Pancreas (tissue), 10 donors: Measurements from ENCODE around the gene C2. TPM values are rescaled to one million over a fixed set of nuclear protein-coding genes. Genes with fewer than 3 reads are reported as not detected.
"Not testable (repeated sequence)": the region's sequence is repeated elsewhere in the genome, so short reads cannot be mapped to it uniquely, and the experiment has no call there.

Experiments
- ATAC-seq, 4 donors: fragments of 200-7000 bp; cut with Tn5 transposase; one replicate each; pipeline versions ENCODE4 v1.8.0 to v1.9.1; 2020; ENCODE audit warnings: mild to moderate bottlenecking in 4 of 4, moderate library complexity in 4 of 4
- DNase-seq, 6 donors: peaks; one replicate each; pipeline ENCODE4 v3.0.0-alpha.2; 2020
- FAIRE-seq: peaks from 2 replicates; lab custom pipeline; 2012; peaks lifted over from hg19 to GRCh38; lab: Jason Lieb, UNC
- H3K27ac ChIP-seq, 4 donors: fragments of 200-600 bp; sonication (generic); 1 replicate in 3 of 4; 2 replicates in 1 of 4; pipeline versions ENCODE4 v1.5.0 to v1.8.0; 2020
- H3K27me3 ChIP-seq, 4 donors: fragments of 200-600 bp; one replicate each; pipeline ENCODE4 v1.8.0; 2021
- H3K36me3 ChIP-seq, 3 donors: fragments of 200-600 bp; sonication (generic) in 1 of 3; one replicate each; pipeline versions ENCODE4 v1.5.0 to v1.8.0; 2020 to 2021
- H3K4me1 ChIP-seq, 3 donors: fragments of 200-600 bp; one replicate each; pipeline ENCODE4 v1.8.0; 2021
- H3K4me3 ChIP-seq, 4 donors: fragments of 200-600 bp; sonication (generic) in 2 of 4; one replicate each; pipeline versions ENCODE4 v1.5.0 to v1.8.0; 2020 to 2021
- H3K9me3 ChIP-seq, 4 donors: fragments of 200-600 bp; one replicate each; pipeline ENCODE4 v1.8.0; 2021
- CTCF ChIP-seq, 4 donors: fragments of 200-600 bp; sonication (generic) in 3 of 4; IDR thresholded peaks; one replicate each; pipeline versions ENCODE4 v1.5.0 to v1.8.0; 2021; ENCODE audit warnings: antibody characterized with exemption in 4 of 4
- WGBS, 2 donors: extraction: QIAGEN DNeasy Blood & Tissue Kit; methylation state at CpG; one replicate each; pipeline ENCODE4 v1.1.7; 2013; 5-methylcytosine and 5-hydroxymethylcytosine counted together
- intact Hi-C, 3 donors: fragments of 100-400 bp; cut with DNase I; formaldehyde crosslinking; loops; one replicate each; pipeline versions ENCODE4 v1.11.1 to v1.14.2; 2022
- microRNA-seq, 2 donors: library from miRNA; unstranded; fragments of <30 nt; microRNA quantifications; one replicate each; pipeline versions ENCODE4 to v1.1.0, GENCODE V29; 2019 to 2020
- polyA plus RNA-seq, 2 donors: library from polyadenylated mRNA; stranded (reverse); fragments of 200-250 nt; gene quantifications; one replicate each; pipeline ENCODE4 v1.2.3, GENCODE V29; 2013
- total RNA-seq, 6 donors: library from RNA; stranded (reverse); fragmentation: NEBNext Ultra II Directional in 4 of 6; extraction: Animal tissue kit (Norgen Biotek cat#: 25700) in 4 of 6; gene quantifications; one replicate each; pipeline versions ENCODE4 v1.2.1 to v1.2.4, GENCODE V29; 2021 to 2023
- donor health status: healthy with polysubstance abuse.
- donor health status: DM: no; HTN: no; CAD: no; lungs with moderate emphysema.
- donor health status: DM: no; HTN: no; CAD: no.
- donor health status: control.
- donor health status: control.
- donor health status: Bipolar disorder and iron deficiency.
- donor health status: DM: yes; HTN: yes; CAD: no.
- donor health status: DM: no; HTN: no; CAD: no.
- donor health status: DM: no; HTN: no; CAD: no.
- donor health status: DM: yes; HTN: yes; CAD: no.

The C2 gene
- total and polyA plus RNA-seq, 8 donors, result 0.63 to 14.0 (median 2.2) TPM

GRCh38 chr6:31979238-31979898, 51.9 kb downstream of the C2 start:
- peak in 2 of 6 donors; percentile 7 to 14 for DNase-seq

GRCh38 chr6:31980195-31980876, 52.8 kb downstream of the C2 start:
- H3K4me3 ChIP-seq, ATAC-seq, intact Hi-C loops, H3K4me1 ChIP-seq, H3K27me3 ChIP-seq, H3K27ac ChIP-seq, FAIRE-seq, H3K9me3 ChIP-seq, H3K36me3 ChIP-seq: not testable (repeated sequence)
- WGBS, 2 donors, result 93 to 94% methylated on average over 13 of the region's 13 CpGs
- DNase-seq, result peak in 3 of 6 donors; percentile 7 to 21 (median 9)

More at GRCh38 chr6:31979238-31979898, 51.9 kb downstream of the C2 start:
- no peak overlapping the region for H3K27ac ChIP-seq
- intact Hi-C loops, result no loop called here
- no peak overlapping the region for H3K4me3 ChIP-seq
- TF ChIP-seq CTCF (IDR thresholded peaks at IDR 0.05), result no peak
- peaks cover 0 to 6% (median 0%) of the 10 kb centered on the region in 3 donors for H3K36me3 ChIP-seq
- no peaks in the 10 kb centered on the region for H3K4me1 ChIP-seq
- WGBS, 2 donors, result 90 to 97% methylated on average over 3 of the region's 3 CpGs
- no peaks in the 10 kb centered on the region for H3K9me3 ChIP-seq
- FAIRE-seq (no peak), ATAC-seq (no peak)
- H3K27me3 ChIP-seq, result no peaks in the 10 kb centered on the region

- DNase-seq, intact Hi-C loops, H3K9me3 ChIP-seq, H3K4me1 ChIP-seq, H3K27me3 ChIP-seq, H3K4me3 ChIP-seq, H3K36me3 ChIP-seq, H3K27ac ChIP-seq, FAIRE-seq: not testable (repeated sequence)
- ATAC-seq, result peak in 1 of 4 donors; percentile 7
- WGBS, 2 donors, result no CpG with 5 or more reads among the region's 5 CpGs
Measured at GRCh38 chr6:31980998-31981397, 53.5 kb downstream of the C2 start.

GRCh38 chr6:31981744-31982143, 54.2 kb downstream of the C2 start, which contains the start of gene C4A:
Gene C4A, plus strand, starts transcription at chr6:31982057. Its CDS starts 51 bp downstream, at chr6:31982108.
- FAIRE-seq, intact Hi-C loops, H3K36me3 ChIP-seq, H3K4me1 ChIP-seq, H3K27me3 ChIP-seq, H3K9me3 ChIP-seq, H3K27ac ChIP-seq, H3K4me3 ChIP-seq, DNase-seq: not testable (repeated sequence)
- no CpG with 5 or more reads among the region's 7 CpGs for WGBS, 2 donors
- peak in 3 of 4 donors; percentile 84 to 96 (median 92) for ATAC-seq

GRCh38 chr6:31989363-31989762, 61.8 kb downstream of the C2 start:
- H3K4me1 ChIP-seq, intact Hi-C loops, H3K27ac ChIP-seq, H3K9me3 ChIP-seq, H3K36me3 ChIP-seq, FAIRE-seq, H3K4me3 ChIP-seq, H3K27me3 ChIP-seq, DNase-seq: not testable (repeated sequence)
- peak in 1 of 4 donors; percentile 48 for ATAC-seq
- WGBS, 2 donors, result no CpG with 5 or more reads among the region's 10 CpGs

GRCh38 chr6:31994421-31994820, 66.9 kb downstream of the C2 start:
- DNase-seq, result peak in 1 of 6 donors; percentile 25
- H3K9me3 ChIP-seq, H3K36me3 ChIP-seq, H3K27me3 ChIP-seq, intact Hi-C loops, FAIRE-seq, H3K4me1 ChIP-seq, H3K4me3 ChIP-seq, ATAC-seq, H3K27ac ChIP-seq: not testable (repeated sequence)
- WGBS, 2 donors, result 95 to 99% methylated on average over 8 to 10 of the region's 14 CpGs

Small RNAs within 50 kb of the gene (microRNA-seq; reads per million reads assigned to microRNA genes)
- 0 reads per million in 2 donors for gene MIR1236

Other genes starting within 250 kb of the C2 start
Only the 30 nearest of the 34 such genes appear.
- gene ABHD16A, start 224.4 kb upstream of the C2 start, total RNA-seq, result 10 to 100 TPM; 14.9 to 34.2 (median 19.7) TPM
- 10 to 100 TPM; 31.9 to 61.5 TPM for gene ABHD16A, start 224.4 kb upstream of the C2 start, polyA plus RNA-seq
- gene LY6G6F, start 220.9 kb upstream of the C2 start, total RNA-seq, result not detected
- gene LY6G6F, start 220.9 kb upstream of the C2 start, polyA plus RNA-seq, result not detected
- not detected for gene LY6G6D, start 212.4 kb upstream of the C2 start, total RNA-seq
- not detected for gene LY6G6D, start 212.4 kb upstream of the C2 start, polyA plus RNA-seq
- not detected for gene LY6G6C, start 206.0 kb upstream of the C2 start, total RNA-seq
- not detected for gene LY6G6C, start 206.0 kb upstream of the C2 start, polyA plus RNA-seq
- gene MPIG6B, start 204.3 kb upstream of the C2 start, total RNA-seq, result under 1 TPM in 1 of 6 donors, not detected in 5; 0.06 TPM
- gene MPIG6B, start 204.3 kb upstream of the C2 start, polyA plus RNA-seq, result under 1 TPM in 1 of 2 donors, not detected in 1; 0.05 TPM
- 10 to 100 TPM in 4 of 6 donors, 1 to 10 TPM in 2; 6.5 to 32.8 (median 13.0) TPM for gene DDAH2, start 198.4 kb upstream of the C2 start, total RNA-seq
- gene DDAH2, start 198.4 kb upstream of the C2 start, polyA plus RNA-seq, result 10 to 100 TPM; 58.2 to 68.8 TPM
- 100 to 1,000 TPM in 2 of 6 donors, 10 to 100 TPM in 4; 61.0 to 150 (median 80.8) TPM for gene CLIC1, start 191.2 kb upstream of the C2 start, total RNA-seq
- gene CLIC1, start 191.2 kb upstream of the C2 start, polyA plus RNA-seq, result 100 to 1,000 TPM in 1 of 2 donors, 10 to 100 TPM in 1; 91.8 to 154 TPM
- 1 to 10 TPM; 2.2 to 7.6 (median 5.3) TPM for gene MSH5, start 187.7 kb upstream of the C2 start, total RNA-seq
- 10 to 100 TPM; 11.3 to 17.4 TPM for gene MSH5, start 187.7 kb upstream of the C2 start, polyA plus RNA-seq
- 1 to 10 TPM in 1 of 6 donors, under 1 TPM in 4, not detected in 1; 0.51 to 1.9 (median 0.64) TPM for gene SAPCD1, start 165.1 kb upstream of the C2 start, total RNA-seq
- 10 to 100 TPM in 1 of 2 donors, 1 to 10 TPM in 1; 4.8 to 11.1 TPM for gene SAPCD1, start 165.1 kb upstream of the C2 start, polyA plus RNA-seq
- gene VWA7, start 150.4 kb upstream of the C2 start, total RNA-seq, result 1 to 10 TPM; 2.9 to 5.0 (median 4.3) TPM
- gene VWA7, start 150.4 kb upstream of the C2 start, polyA plus RNA-seq, result 10 to 100 TPM in 1 of 2 donors, 1 to 10 TPM in 1; 5.6 to 11.9 TPM
- gene VARS1, start 132.0 kb upstream of the C2 start, total RNA-seq, result 10 to 100 TPM; 22.0 to 48.1 (median 36.2) TPM
- gene VARS1, start 132.0 kb upstream of the C2 start, polyA plus RNA-seq, result 10 to 100 TPM; 35.3 to 67.3 TPM
- gene LSM2, start 120.8 kb upstream of the C2 start, total RNA-seq, result 10 to 100 TPM; 11.0 to 23.1 (median 19.0) TPM
- gene LSM2, start 120.8 kb upstream of the C2 start, polyA plus RNA-seq, result 10 to 100 TPM; 25.1 to 27.3 TPM
- 1 to 10 TPM in 2 of 6 donors, under 1 TPM in 4; 0.51 to 1.2 (median 0.68) TPM for gene HSPA1L, start 112.4 kb upstream of the C2 start, total RNA-seq
- gene HSPA1L, start 112.4 kb upstream of the C2 start, polyA plus RNA-seq, result 1 to 10 TPM in 1 of 2 donors, under 1 TPM in 1; 0.46 to 1.0 TPM
- gene HSPA1A, start 112.2 kb upstream of the C2 start, total RNA-seq, result 100 to 1,000 TPM in 1 of 6 donors, 10 to 100 TPM in 5; 18.2 to 195 (median 29.6) TPM
- gene HSPA1A, start 112.2 kb upstream of the C2 start, polyA plus RNA-seq, result 10 to 100 TPM; 51.7 to 85.0 TPM
- 100 to 1,000 TPM in 2 of 6 donors, 10 to 100 TPM in 4; 24.6 to 248 (median 43.2) TPM for gene HSPA1B, start 100.0 kb upstream of the C2 start, total RNA-seq
- 10 to 100 TPM; 18.4 to 60.4 TPM for gene HSPA1B, start 100.0 kb upstream of the C2 start, polyA plus RNA-seq
- 10 to 100 TPM; 19.0 to 34.7 (median 22.2) TPM for gene NEU1, start 64.9 kb upstream of the C2 start, total RNA-seq
- 10 to 100 TPM; 26.5 to 38.5 TPM for gene NEU1, start 64.9 kb upstream of the C2 start, polyA plus RNA-seq
- 10 to 100 TPM in 5 of 6 donors, 1 to 10 TPM in 1; 4.6 to 57.3 (median 13.7) TPM for gene SLC44A4, start 48.7 kb upstream of the C2 start, total RNA-seq
- 1 to 10 TPM; 6.5 to 9.0 TPM for gene SLC44A4, start 48.7 kb upstream of the C2 start, polyA plus RNA-seq
- 10 to 100 TPM; 13.4 to 29.1 (median 18.3) TPM for gene EHMT2, start 30.0 kb upstream of the C2 start, total RNA-seq
- gene EHMT2, start 30.0 kb upstream of the C2 start, polyA plus RNA-seq, result 10 to 100 TPM; 42.3 to 55.8 TPM
- gene ZBTB12, start 25.6 kb upstream of the C2 start, total RNA-seq, result 1 to 10 TPM in 4 of 6 donors, under 1 TPM in 2; 0.60 to 4.5 (median 1.9) TPM
- gene ZBTB12, start 25.6 kb upstream of the C2 start, polyA plus RNA-seq, result 1 to 10 TPM; 2.1 to 2.2 TPM
- gene CFB, start 18.4 kb downstream of the C2 start, total RNA-seq, result 100 to 1,000 TPM in 2 of 6 donors, 10 to 100 TPM in 4; 23.4 to 330 (median 57.1) TPM
- 100 to 1,000 TPM; 101 to 117 TPM for gene CFB, start 18.4 kb downstream of the C2 start, polyA plus RNA-seq
- 10 to 100 TPM; 22.5 to 40.8 (median 28.2) TPM for gene NELFE, start 31.3 kb downstream of the C2 start, total RNA-seq
- gene NELFE, start 31.3 kb downstream of the C2 start, polyA plus RNA-seq, result 10 to 100 TPM; 33.8 to 43.8 TPM
- gene SKIC2, start 31.5 kb downstream of the C2 start, total RNA-seq, result 10 to 100 TPM; 21.4 to 46.3 (median 25.6) TPM
- gene SKIC2, start 31.5 kb downstream of the C2 start, polyA plus RNA-seq, result 100 to 1,000 TPM; 117 to 163 TPM
- gene DXO, start 44.4 kb downstream of the C2 start, total RNA-seq, result 10 to 100 TPM in 4 of 6 donors, 1 to 10 TPM in 2; 8.2 to 12.6 (median 11.0) TPM
- 10 to 100 TPM; 32.0 to 39.7 TPM for gene DXO, start 44.4 kb downstream of the C2 start, polyA plus RNA-seq
- gene C4A, start 54.3 kb downstream of the C2 start, total RNA-seq, result 100 to 1,000 TPM in 3 of 6 donors, 10 to 100 TPM in 3; 14.0 to 789 (median 112) TPM
- gene C4A, start 54.3 kb downstream of the C2 start, polyA plus RNA-seq, result 100 to 1,000 TPM in 1 of 2 donors, 10 to 100 TPM in 1; 40.3 to 130 TPM
- gene C4B, start 87.1 kb downstream of the C2 start, total RNA-seq, result 100 to 1,000 TPM in 4 of 6 donors, 10 to 100 TPM in 2; 15.3 to 665 (median 166) TPM
- gene C4B, start 87.1 kb downstream of the C2 start, polyA plus RNA-seq, result 100 to 1,000 TPM in 1 of 2 donors, 10 to 100 TPM in 1; 46.1 to 137 TPM
- gene CYP21A2, start 110.7 kb downstream of the C2 start, total RNA-seq, result 1 to 10 TPM in 1 of 6 donors, under 1 TPM in 5; 0.23 to 1.5 (median 0.71) TPM
- 1 to 10 TPM; 1.3 to 2.7 TPM for gene CYP21A2, start 110.7 kb downstream of the C2 start, polyA plus RNA-seq
- gene TNXB, start 181.6 kb downstream of the C2 start, total RNA-seq, result 10 to 100 TPM in 2 of 6 donors, 1 to 10 TPM in 4; 5.2 to 15.2 (median 7.1) TPM
- gene TNXB, start 181.6 kb downstream of the C2 start, polyA plus RNA-seq, result 10 to 100 TPM; 13.1 to 18.6 TPM
- 10 to 100 TPM; 30.2 to 56.5 (median 36.3) TPM for gene ATF6B, start 200.5 kb downstream of the C2 start, total RNA-seq
- 10 to 100 TPM; 54.0 to 68.0 TPM for gene ATF6B, start 200.5 kb downstream of the C2 start, polyA plus RNA-seq
- gene FKBPL, start 202.6 kb downstream of the C2 start, total RNA-seq, result 1 to 10 TPM; 2.0 to 4.7 (median 3.3) TPM
- 1 to 10 TPM; 5.0 to 5.9 TPM for gene FKBPL, start 202.6 kb downstream of the C2 start, polyA plus RNA-seq
- gene PRRT1, start 224.2 kb downstream of the C2 start, total RNA-seq, result under 1 TPM; 0.08 to 0.69 (median 0.37) TPM
- gene PRRT1, start 224.2 kb downstream of the C2 start, polyA plus RNA-seq, result 1 to 10 TPM; 3.3 to 5.8 TPM